ENCODE results near the gene STAB1.

STAB1 gene

DNA sequence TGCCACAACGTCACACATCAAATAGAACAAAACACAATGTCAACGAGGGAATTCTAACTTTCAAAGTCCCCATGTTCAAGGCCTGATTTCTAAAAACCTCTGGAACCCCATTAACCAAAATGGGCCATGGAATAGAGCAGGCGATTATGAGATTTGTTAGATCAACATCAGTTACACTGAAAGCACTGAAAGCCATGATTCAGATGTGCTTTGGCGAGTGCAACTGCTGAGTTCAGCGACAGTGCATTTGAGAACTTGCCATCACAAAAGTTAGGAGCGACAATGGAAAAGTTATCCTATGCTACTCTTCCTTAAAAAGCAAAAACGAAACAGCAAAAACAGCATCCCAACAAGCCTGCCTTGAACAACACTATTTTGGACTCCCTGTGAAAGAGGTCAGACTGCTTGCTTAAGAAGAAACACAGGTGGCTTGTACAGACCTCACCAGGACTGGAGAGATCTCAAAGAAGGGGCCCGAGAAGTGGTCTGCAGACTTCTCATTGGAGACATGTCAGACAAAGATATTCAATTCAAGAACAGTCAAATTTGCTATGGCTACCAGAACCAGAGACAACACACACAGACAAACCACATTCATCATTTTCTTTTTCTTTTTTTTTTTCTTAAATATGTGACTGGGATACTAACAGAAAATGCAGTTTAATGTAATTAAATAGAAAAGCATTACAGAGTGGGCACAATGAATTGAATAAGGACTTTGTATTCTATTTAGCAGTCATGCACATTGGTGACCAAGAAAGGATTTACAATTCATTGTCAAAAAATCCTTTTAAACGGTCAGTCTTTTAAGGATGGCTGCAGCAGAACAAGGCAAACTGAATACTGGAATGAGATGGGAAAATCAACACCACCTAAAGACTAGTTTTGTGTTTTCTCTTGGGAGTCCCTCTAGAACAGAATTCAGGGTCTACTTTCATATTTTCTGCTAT, 62.1 kb downstream of the STAB1 start:
- in situ Hi-C loops (cut with HindIII; ENCODE audit: low sequenced_read_pairs) = no loop called here

DNA sequence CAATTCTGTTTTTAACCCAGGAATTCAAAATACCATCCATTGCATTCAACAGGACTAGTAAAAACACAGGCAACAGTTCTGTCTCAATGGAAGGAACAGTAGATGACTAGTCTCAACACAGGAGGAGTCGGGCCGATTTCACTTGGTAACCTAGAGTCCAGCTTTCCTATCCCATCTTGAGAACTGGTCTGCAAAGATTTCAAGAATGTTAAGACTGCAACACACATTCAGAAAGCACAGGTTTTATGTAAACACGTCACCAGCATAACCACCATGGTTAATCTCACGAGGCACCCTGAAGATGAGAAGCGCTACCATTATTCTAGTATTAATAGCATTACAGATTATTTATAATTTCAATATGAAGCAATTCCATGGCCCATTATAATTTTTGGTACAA, 63.3 kb downstream of the STAB1 start:
- in situ Hi-C loops (cut with HindIII; ENCODE audit: low sequenced_read_pairs) = no loop called here

DNA sequence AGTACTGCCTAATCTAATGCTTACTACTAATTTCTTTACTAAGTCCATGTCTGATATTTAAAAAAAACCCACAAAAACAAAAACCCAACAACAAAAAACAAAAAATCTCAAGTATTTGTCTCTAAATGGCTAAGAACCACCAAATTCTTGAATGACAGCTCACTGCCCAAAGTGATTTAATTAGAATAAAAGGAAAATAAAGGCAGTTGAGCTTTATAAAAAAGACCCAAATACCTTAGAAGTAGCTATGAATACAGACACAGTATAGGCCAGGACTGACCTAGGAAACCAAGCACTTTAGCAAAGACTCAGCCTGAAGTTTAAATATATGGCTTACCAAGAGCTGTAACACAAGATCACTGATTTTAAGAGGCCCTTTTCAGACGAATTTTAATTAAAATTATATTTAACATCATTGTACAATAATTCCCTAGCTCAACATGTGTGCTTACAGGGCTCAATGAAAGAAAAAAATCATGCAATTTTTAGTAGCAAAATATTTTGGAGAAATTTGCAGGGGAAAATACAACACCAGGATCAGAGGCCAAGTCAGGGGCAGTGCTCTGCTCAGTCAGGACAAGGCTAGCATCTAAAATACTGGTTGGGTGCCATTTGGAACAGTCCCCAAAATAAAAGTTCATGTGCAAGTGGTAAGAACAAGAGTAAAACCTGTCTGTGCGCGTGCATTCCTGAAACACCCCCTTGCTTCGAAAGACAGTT, 66.0 kb downstream of the STAB1 start:
- in situ Hi-C loops (cut with HindIII; ENCODE audit: low sequenced_read_pairs) = no loop called here

DNA sequence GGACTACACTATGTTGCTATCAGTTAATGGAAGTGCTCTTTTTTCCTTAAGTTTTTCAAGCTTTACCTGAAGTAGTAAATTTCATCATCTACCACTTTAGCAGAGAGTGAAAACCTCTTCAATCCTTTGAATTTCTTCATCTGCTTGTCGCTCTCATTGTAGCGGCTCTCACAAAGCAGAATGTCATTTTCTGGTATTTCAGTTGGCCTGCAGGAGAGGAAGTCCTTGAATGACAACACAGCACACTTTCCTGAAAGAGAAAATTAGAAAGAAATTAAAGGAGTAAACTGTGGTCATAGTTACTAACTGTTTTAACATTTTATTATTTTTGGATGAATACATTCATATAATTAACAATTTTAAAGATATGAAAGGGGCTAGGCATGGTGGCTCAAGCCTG, 68.8 kb downstream of the STAB1 start:
- in situ Hi-C loops (cut with HindIII; ENCODE audit: low sequenced_read_pairs) = no loop called here

DNA sequence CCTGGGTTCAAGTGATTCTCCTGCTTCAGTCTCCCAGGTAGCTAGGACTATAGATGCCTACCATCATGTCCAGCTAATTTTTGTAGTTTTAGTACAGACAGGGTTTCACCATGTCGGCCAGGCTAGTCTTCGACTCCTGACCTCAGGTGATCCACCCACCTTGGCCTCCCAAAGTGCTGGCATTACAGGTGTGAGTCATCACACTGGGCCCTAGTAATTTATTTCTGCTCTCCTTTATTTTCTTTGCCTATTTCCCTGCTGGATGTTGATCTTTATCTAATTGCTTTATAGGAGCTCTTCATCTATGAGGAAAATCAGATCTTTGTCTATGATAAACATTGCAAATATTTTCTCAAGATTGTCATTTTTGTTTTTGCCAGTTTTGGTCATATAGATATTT, 72.9 kb downstream of the STAB1 start:
- in situ Hi-C loops (cut with HindIII; ENCODE audit: low sequenced_read_pairs) = no loop called here

DNA sequence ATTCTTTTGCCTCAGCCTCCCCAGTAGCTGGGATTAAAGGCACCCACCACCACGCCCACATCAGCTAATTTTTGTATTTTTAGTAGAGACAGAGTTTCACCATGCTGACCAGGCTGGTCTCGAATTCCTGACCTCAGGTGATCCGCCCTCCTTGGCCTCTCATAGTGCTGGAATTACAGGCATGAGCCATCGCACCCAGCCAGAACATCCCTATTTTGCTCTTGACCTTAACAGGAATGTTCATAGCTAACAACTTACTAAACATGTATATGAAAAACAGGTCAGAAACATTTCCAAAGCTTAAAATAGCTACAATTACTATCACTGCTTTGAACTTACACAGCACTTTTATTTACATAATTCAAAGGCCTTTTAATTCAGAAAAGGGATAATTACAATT, 74.9 kb downstream of the STAB1 start:
- in situ Hi-C loops (cut with HindIII; ENCODE audit: low sequenced_read_pairs) = no loop called here

DNA sequence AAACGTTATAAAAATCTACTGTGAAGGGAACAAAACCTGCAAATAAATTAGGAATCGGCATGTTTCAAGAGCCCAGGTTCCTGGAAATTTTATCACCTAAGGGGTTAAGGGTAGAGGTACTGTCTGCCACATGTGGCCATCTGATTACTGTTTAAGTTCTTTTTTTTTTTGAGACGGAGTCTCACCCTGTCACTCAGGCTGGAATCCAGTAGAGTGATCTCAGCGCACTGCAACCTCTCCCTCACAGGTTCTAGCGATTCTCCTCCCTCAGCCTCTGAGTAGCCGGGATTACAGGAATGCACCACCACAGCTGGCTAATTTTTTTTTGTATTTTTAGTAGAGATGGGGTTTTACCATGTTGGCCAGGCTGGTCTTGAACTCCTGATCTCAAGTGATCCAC, 77.1 kb downstream of the STAB1 start:
- in situ Hi-C loops (cut with HindIII; ENCODE audit: low sequenced_read_pairs) = no loop called here
